K562 (cell line): ENCODE results near the gene WDR91. TPM values are rescaled to one million over a fixed set of nuclear protein-coding genes. Genes with fewer than 3 reads are reported as not detected.
A peak's percentile ranks its signal among the peaks of the same experiment; 100 is the strongest.

ENCODE experiments used
- CAMTA2 ChIP-seq: fragments of 250-450 bp; sonication (Bioruptor Pico); conservative IDR thresholded peaks from 2 replicates; pipeline ENCODE4 v1.5.1; 2022
- CHD2 ChIP-seq: IDR thresholded peaks from 2 replicates; pipeline ENCODE4 v1.6.1; 2011; ENCODE audit warnings: low read depth, low read length
- DMBX1 ChIP-seq: fragments of 250-450 bp; sonication (Bioruptor Pico); IDR thresholded peaks from 2 replicates; pipeline ENCODE4 v1.8.0; 2022; ENCODE audit warnings: inconsistent platforms, mild to moderate bottlenecking, moderate library complexity, borderline replicate concordance
- HBP1 ChIP-seq: fragments of 450-650 bp; formaldehyde crosslinking; IDR thresholded peaks from 2 replicates; pipeline ENCODE4 v1.4.0; 2022; ENCODE audit warnings: missing genetic modification characterization
- MIER1 ChIP-seq: fragments of 450-650 bp; IDR thresholded peaks from 2 replicates; pipeline ENCODE4 v1.6.1; 2016; ENCODE audit warnings: antibody characterized with exemption, mild to moderate bottlenecking, low read depth
- NFE2 ChIP-seq: IDR thresholded peaks from 2 replicates; pipeline ENCODE4 v1.6.1; 2014; ENCODE audit warnings: antibody characterized with exemption, low read depth
- POLR2A ChIP-seq: fragments of 450-650 bp; conservative IDR thresholded peaks from 2 replicates; pipeline ENCODE4 v1.6.1; 2016
- POLR3A ChIP-seq: IDR thresholded peaks from 2 replicates; pipeline ENCODE4 v1.6.1; 2011; ENCODE audit warnings: borderline replicate concordance, mild to moderate bottlenecking, moderate library complexity; ENCODE audit not compliant: insufficient read length, insufficient read depth; ENCODE audit errors: extremely low read depth
- RAD51 ChIP-seq: fragments of 450-650 bp; IDR thresholded peaks from 2 replicates; pipeline ENCODE4 v1.7.1; 2016; ENCODE audit warnings: low read depth, mild to moderate bottlenecking, borderline replicate concordance
- RBM17 ChIP-seq: fragments of 200-400 bp; formaldehyde crosslinking; IDR thresholded peaks from 2 replicates; pipeline ENCODE4 v1.6.1; 2017; ENCODE audit warnings: low read depth, mild to moderate bottlenecking, low read length, borderline replicate concordance
- SREBF1 ChIP-seq: fragments of 150-350 bp; IDR thresholded peaks from 2 replicates; pipeline ENCODE4 v1.6.1; 2014; ENCODE audit warnings: antibody characterized with exemption, low read depth, low read length, borderline replicate concordance
- TRIM24 ChIP-seq, 2 experiments: fragments of 450-650 bp; IDR thresholded peaks; 2 replicates each; pipeline ENCODE4 v1.6.1; 2016
- ZBTB5 ChIP-seq: fragments of 450-650 bp; IDR thresholded peaks from 2 replicates; pipeline ENCODE4 v1.6.1; 2017; ENCODE audit warnings: antibody characterized with exemption
- ZKSCAN3 ChIP-seq: fragments of 250-450 bp; sonication (Bioruptor Pico); IDR thresholded peaks from 2 replicates; pipeline ENCODE4 v1.4.0; 2020
- ZNF263 ChIP-seq: sonication (generic); formaldehyde crosslinking; IDR thresholded peaks from 2 replicates; pipeline ENCODE4 v1.8.0; 2022; ENCODE audit warnings: mild to moderate bottlenecking, missing genetic modification reagents, borderline replicate concordance
- ZNF445 ChIP-seq: fragments of 250-450 bp; sonication (Bioruptor Pico); IDR thresholded peaks from 2 replicates; pipeline ENCODE4 v1.4.0; 2020; ENCODE audit warnings: low read depth, mild to moderate bottlenecking, moderate library complexity
- ZSCAN29 ChIP-seq: fragments of 450-650 bp; IDR thresholded peaks from 2 replicates; pipeline ENCODE4 v1.6.1; 2017
- polyA plus RNA-seq, 8 experiments: library from polyadenylated mRNA; depleted of rRNA in 4 of 8; stranded (reverse) in 5 of 8; unstranded in 3 of 8; fragments of >200 nt; fragmentation: Nextera tagmentation in 2 of 8; fragmentation: Illumina TruSeq in 1 of 8; extraction: Ambion mirVana in 2 of 8; extraction: Trizol in 1 of 8; gene quantifications; 2 replicates each; pipeline versions ENCODE4 v1.2.1 to v1.2.3, GENCODE V29; 2011 to 2014; ENCODE audit warnings: inconsistent platforms in 1 of 8, missing spikeins in 1 of 8
- total RNA-seq, 7 experiments: library from RNA; depleted of rRNA in 6 of 7; stranded (reverse); fragments of >200 nt in 6 of 7; fragmentation: Illumina TruSeq in 2 of 7; extraction: Trizol in 2 of 7; gene quantifications; 2 replicates each; pipeline versions ENCODE4 v1.2.1 to v1.2.3, GENCODE V29; 2011 to 2021; ENCODE audit warnings: low replicate concordance in 1 of 7
- TF ChIP-seq, protein P1 (sequence below), 2 experiments: fragments of 450-650 bp; formaldehyde crosslinking in 1 of 2; IDR thresholded peaks; 2 replicates each; pipeline versions ENCODE4 v1.4.0 to v1.6.1; 2014 to 2020; ENCODE audit warnings: mild to moderate bottlenecking in 2 of 2, borderline replicate concordance in 1 of 2, low read depth in 1 of 2

WDR91 gene
- total and polyA plus RNA-seq, 9 of the 15 experiments (the other 6 are each of a cell fraction or from before 2014, with no cell fraction given) = 1.9 to 18.2 (median 9.8) TPM

GRCh38 chr7:135160858-135161653 lies 50.3 kb downstream of the WDR91 start (continued):
- no peak for TF ChIP-seq CHD2
- TF ChIP-seq TRIM24 (IDR thresholded peaks at IDR 0.05) = peak; percentile 76 to 84
- 0 out of 2 replicates have a peak, but pooled peaks have one; percentile 15 for TF ChIP-seq MIER1
- peak; percentile 93 for TF ChIP-seq DMBX1 (CRISPR knock-in tag)
- TF ChIP-seq SREBF1 = no peak
- TF ChIP-seq, protein P1, sequence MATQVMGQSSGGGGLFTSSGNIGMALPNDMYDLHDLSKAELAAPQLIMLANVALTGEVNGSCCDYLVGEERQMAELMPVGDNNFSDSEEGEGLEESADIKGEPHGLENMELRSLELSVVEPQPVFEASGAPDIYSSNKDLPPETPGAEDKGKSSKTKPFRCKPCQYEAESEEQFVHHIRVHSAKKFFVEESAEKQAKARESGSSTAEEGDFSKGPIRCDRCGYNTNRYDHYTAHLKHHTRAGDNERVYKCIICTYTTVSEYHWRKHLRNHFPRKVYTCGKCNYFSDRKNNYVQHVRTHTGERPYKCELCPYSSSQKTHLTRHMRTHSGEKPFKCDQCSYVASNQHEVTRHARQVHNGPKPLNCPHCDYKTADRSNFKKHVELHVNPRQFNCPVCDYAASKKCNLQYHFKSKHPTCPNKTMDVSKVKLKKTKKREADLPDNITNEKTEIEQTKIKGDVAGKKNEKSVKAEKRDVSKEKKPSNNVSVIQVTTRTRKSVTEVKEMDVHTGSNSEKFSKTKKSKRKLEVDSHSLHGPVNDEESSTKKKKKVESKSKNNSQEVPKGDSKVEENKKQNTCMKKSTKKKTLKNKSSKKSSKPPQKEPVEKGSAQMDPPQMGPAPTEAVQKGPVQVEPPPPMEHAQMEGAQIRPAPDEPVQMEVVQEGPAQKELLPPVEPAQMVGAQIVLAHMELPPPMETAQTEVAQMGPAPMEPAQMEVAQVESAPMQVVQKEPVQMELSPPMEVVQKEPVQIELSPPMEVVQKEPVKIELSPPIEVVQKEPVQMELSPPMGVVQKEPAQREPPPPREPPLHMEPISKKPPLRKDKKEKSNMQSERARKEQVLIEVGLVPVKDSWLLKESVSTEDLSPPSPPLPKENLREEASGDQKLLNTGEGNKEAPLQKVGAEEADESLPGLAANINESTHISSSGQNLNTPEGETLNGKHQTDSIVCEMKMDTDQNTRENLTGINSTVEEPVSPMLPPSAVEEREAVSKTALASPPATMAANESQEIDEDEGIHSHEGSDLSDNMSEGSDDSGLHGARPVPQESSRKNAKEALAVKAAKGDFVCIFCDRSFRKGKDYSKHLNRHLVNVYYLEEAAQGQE (IDR thresholded peaks at IDR 0.05; ENCODE audit: borderline replicate concordance) = peak; percentile 60
- TF ChIP-seq, protein P1 (CRISPR knock-in tag; IDR thresholded peaks at IDR 0.05; ENCODE audit: low read depth) = 0 out of 2 replicates have a peak, but pooled peaks have one; percentile 65
- no peak for TF ChIP-seq ZSCAN29
- TF ChIP-seq POLR3A = no peak
- no peak for TF ChIP-seq RBM17
- TF ChIP-seq RAD51 = no peak
- no peak for TF ChIP-seq ZNF445 (CRISPR knock-in tag)
- TF ChIP-seq ZKSCAN3 = no peak
- TF ChIP-seq NFE2 = no peak
- no peak for TF ChIP-seq ZNF263 (CRISPR knock-in tag)
- no peak for TF ChIP-seq CAMTA2 (CRISPR knock-in tag)
- TF ChIP-seq POLR2A = no peak
- TF ChIP-seq ZBTB5 = no peak
- TF ChIP-seq HBP1 (CRISPR knock-in tag) = no peak
